NCI-H524 (cell line): Measurements from ENCODE around the gene GADD45GIP1.
"Not testable (repeated sequence)": the region's sequence is repeated elsewhere in the genome, so short reads cannot be mapped to it uniquely, and the experiment has no call there.

Experiments
- DNase-seq, 2 experiments: peaks; one replicate each; lab custom pipeline; 2025; lab: John Stamatoyannopoulos, UW

The GADD45GIP1 gene

GRCh38 chr19:12939975-12940423 lies 17.0 kb downstream of the GADD45GIP1 start:
- no peak for DNase-seq

- peak; percentile 65 to 75 for DNase-seq
Observed at GRCh38 chr19:12938779-12939601, 18.0 kb downstream of the GADD45GIP1 start.

GRCh38 chr19:12937927-12938778 lies 18.9 kb downstream of the GADD45GIP1 start, which contains the start of gene CALR:
TSS of gene CALR (plus strand) at chr19:12938609. CDS start at chr19:12938680, 71 bp downstream.
- DNase-seq = peak; percentile 100

DNA sequence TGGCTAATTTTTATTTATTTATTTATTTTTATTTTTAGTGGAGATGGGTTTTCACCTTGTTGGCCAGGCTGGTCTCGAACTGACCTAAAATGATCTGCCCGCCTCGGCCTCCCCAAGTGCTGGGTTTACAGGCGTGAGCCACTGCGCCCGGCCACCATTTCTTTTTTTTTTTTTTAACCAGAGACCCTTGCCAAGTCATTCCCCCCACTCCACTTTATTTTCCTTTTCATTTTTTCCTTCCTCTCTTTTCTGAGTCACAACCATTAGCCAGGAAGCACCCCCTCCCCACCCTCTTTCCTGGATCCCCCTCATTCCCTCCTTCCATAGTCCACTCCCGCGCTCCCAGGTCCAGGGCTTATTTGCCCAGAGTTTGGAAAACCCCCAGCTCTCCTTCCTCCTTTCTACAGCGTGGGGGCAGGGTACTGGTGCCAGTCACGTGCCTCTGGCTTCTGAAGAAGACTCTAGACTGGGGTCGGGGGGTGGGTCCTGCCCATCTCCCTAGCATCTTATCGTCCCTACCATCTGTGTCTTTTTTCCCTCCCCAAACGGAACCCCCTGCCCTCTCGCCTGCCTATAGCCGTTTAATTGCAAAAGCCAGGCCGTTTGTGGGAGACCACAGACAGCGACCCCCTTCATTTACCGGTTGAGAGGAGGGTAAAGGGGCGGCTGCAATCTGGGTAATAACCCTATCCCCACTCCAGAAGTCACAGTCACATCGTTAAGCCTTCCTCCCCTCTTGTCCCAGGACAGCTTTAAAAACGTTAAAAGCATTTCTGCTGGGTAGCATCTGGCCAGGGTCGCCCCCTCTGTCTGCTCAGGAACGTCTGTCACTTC lies 19.7 kb downstream of the GADD45GIP1 start:
- DNase-seq = peak; percentile 98 to 99

DNA sequence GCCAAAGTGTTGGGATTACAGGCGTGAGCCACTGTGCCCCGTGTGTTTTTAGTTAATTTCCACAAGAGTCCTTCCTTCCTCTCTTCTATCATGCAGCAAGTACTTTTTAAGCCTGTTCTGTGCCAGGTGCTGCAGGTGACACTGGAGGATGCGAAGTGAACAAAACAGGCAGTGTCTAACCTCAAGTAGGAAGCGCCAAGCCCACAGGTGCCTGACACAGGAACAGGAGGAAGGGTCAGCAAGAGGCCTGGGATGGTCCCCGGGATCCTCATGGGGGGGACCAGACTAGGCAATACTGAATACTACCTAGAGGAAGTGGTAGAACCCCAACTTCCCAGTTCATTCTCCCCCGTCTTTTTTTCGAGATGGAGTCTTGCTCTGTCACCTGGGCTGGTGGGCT lies 20.4 kb downstream of the GADD45GIP1 start:
- DNase-seq = no peak

- DNase-seq = no peak
Observed at GRCh38 chr19:12935071-12935470, 22.0 kb downstream of the GADD45GIP1 start.

GRCh38 chr19:12933287-12934072 lies 23.5 kb downstream of the GADD45GIP1 start, which contains the start of gene FARSA:
TSS of gene FARSA (minus strand) at chr19:12933711. CDS start at chr19:12933696, 15 bp downstream.
- peak; percentile 82 to 94 for DNase-seq

GRCh38 chr19:12932392-12933286 lies 24.4 kb downstream of the GADD45GIP1 start:
- no peak for DNase-seq

DNA sequence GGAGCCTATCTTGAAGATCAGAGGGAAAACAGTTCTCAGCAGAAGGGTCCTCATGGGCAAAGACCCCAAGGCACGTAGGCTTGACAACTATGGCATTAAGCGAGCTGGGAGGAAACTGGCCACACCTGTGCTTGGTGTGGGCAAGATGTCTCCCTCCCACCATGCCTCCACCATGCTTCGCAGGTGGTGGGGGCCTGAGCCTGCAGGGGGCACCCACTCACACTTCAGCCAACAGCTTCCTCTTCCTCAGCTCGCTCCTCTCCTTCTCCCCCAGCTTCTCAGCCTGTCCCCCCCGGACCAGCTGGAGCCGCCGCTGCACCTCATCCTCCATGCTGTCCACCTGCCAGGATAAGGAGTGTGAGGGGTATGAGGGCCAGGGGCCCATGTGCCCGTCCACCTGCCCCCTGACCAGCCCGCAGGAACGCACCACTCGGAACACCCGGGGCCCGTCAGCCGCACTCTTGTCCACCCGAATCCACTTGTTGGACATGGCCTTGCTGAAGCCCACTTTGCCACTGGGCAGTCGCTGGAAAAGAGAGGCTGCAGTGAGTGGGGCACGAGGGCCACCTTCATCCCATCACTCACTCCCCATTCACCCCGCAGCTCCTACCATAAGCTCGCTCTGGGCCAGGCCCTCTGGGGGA lies 26.9 kb downstream of the GADD45GIP1 start:
- DNase-seq = no peak

DNA sequence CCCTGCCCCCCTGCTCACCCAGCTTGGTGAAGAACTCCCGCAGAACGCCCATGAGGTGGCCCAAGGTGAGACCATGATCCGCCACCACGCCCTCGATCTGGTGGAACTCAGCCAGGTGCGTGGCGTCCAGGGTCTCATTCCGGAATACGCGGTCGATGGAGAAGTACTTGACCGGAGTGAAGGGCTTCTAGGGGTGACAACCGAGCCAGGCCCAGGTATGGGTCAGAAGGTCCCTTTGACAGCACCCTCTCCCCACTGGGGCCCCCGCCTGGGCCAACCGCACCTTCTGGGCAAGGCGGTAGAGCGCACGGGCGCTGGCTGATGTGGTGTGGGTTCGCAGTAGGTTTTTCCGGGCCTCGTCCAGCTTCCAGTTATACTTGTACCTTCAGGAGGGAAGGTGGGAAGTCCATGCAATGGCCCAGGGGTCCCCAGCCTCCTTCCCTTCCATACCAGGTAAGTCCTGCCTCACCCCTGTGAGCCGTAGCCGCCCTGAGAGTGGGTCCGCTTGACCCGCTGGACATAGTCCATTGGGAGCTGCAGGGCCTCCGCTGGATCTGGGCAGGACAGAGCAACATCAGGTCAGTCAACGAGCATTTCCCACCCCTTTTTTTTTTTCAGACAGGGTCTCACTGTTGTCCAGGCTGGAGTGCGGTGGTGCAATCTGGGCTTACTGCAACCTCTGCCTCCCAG lies 32.3 kb downstream of the GADD45GIP1 start:
- no peak for DNase-seq

DNA sequence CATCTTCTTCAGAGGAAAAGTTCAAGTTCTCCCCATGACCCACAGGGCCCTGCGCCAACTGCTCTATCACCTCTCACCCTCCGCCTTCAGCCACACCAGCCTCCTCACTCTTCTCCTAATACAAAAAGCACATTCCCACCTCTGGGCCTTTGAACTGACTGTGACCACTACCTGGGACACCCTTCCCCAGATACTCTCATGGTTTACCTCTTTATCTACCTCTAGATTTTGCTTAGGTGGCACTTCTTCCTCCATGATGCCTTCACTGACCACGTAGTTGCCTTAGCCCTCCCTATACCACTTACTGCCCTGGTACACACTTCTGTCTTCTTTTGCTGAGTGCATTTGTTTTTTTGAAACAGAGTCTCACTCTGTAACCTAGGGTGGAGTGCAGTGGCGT lies 34.1 kb downstream of the GADD45GIP1 start:
- DNase-seq = no peak

DNA sequence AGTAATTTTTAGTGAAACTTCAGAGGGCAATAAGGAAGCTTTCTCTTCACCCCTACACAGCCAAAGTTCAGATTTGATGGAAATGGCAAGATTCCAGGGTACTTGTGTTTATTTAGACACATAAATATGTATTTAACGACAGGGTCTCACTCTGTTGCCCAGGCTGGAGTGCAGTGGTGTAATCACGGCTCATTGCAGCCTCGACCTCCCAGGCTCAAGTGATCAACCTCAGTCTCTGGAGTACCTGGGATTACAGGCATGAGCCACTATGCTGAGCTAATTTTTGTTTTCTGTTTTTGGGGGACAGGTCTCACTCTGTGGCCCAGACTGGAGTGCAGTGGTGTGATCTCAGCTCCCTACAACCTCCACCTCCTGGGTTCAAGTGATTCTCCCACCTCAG lies 36.0 kb downstream of the GADD45GIP1 start:
- DNase-seq = no peak

DNA sequence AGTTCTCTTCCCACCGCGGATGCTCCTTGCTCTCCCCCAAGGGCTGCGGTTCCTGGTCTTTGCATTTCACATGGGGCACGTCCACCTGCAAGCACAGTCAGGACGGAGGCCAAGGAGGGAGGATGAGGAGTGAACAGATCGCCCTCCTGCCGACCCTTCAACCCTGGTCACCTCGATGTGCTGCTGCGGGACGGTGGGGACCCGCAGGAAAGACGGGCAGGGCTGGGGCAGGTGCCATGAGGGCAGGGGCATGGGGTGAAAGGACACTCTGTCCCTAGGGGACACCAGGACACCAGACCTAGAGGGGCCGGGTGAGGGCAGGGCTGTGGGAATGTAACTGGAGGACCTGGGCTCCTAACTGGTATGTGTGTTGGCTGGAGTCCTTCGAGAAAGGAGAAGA lies 38.8 kb downstream of the GADD45GIP1 start:
- no peak for DNase-seq

- not testable (repeated sequence) for DNase-seq
Observed at GRCh38 chr19:12915860-12916259, 41.2 kb downstream of the GADD45GIP1 start.

DNA sequence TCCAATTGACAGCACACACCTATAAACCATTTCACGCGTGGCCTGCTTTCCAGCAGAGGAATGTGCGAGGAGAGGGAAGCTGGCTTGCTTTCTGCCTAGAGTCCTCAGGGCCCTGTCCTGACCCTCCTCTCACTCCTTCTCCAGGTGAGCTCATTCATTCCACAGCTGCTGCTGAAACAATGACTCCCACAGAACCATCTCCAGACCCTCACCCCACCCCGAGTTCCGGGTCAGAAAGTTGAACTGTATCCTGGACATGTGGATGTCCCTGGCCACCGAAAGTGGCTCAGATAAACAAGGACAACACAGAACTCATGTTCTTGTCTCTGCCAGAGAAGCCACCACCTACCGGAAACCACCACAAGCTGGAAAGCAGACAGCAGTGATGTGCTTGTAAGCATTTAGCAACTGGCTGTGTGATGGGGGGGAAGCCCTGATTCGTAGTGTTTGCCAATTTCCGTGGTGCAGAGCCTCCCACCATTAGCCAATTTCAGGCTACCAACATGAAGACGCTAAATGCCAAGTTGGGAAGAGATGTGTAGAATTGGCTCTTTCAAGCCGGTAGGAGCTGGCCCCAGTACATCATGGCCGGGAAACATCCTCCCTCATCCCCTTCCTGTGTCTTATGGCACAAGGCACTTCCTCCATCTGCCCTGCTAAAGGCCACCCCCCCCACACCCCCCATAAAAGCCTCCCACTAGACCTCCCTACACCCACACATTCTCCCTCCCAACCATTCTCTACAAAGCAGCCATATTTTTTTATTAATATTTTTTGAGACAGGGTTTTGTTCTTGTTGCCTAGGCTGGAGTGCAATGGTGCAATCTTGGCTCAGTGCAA lies 43.0 kb downstream of the GADD45GIP1 start:
- DNase-seq = no peak

DNA sequence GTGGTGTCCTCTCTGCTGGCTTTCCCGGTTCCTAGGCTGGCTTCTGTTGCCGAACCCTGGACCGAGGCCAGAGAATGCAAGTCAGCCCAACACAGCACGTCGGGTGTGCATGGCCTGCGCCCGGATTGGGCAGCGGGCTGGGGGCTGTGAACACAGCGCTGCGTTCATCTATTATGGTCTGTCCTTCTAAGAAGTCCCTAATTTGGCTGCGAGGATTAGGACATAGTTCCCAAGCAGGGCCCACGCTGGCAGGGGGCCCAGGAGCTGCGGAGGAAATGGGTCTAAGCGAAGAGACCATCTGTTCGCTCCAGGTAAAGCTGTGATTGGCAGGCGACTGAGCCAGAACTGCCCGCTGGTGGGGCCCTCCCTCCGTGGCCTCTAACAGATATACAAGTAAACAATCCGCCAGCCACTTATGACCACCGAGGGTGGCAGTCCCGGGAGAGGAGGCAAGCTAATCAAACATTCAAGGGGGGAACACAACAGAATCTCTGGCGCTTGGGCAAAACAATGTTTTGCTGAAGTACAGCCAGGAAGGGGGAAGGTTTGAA lies 43.9 kb downstream of the GADD45GIP1 start:
- peak; percentile 99 to 100 for DNase-seq

GRCh38 chr19:12912571-12912970 lies 44.5 kb downstream of the GADD45GIP1 start:
- peak in 1 of 2 experiments; percentile 51 for DNase-seq
